ENCODE results near the gene ATP8B4. TPM values are rescaled to one million over a fixed set of nuclear protein-coding genes. Genes with fewer than 3 reads are reported as not detected.
A peak's percentile ranks its signal among the peaks of the same experiment; 100 is the strongest.

Gene ATP8B4
- polyA plus RNA-seq, 1 of the 3 experiments (the other 2 are of a cell fraction): 0.03 TPM

DNA sequence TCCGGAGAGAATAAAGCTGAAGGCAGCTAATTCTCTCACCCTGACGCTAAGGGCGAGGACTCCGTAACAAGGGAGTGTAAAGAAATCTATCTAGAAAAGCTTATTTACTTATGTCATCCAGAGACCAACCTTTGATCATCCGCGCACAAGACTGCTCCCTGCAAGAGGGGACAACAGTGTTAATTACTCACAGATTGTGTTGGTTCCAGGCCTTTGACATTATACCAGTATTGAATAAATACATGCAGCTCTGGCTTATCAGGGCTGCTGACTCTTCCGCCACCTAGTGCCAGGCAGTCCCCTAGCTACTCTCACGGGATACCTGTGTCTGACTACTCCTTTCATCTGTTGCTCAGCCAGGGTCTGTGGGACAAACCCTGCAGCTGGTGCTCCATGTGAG is 286.5 kb downstream of the ATP8B4 start:
- WGBS (ENCODE audit: low lambda C conversion rate): 70% methylated on average over 8 of the region's 8 CpGs
- POLR2A ChIA-PET: no interaction called here

GRCh38 chr15:49831206-49831965 is 287.6 kb downstream of the ATP8B4 start:
- H3K9me2 ChIP-seq: no peaks in the 10 kb centered on the region
- no peaks in the 10 kb centered on the region for H3K36me3 ChIP-seq (replicated peaks in 1 of 2; ENCODE audit: control insufficient read depth in 1 of 2, insufficient read depth in 2 of 2, low read length in 1 of 2)
- no peaks in the 10 kb centered on the region for H3F3A ChIP-seq (replicated peaks; ENCODE audit: insufficient read depth)
- no peak overlapping the region for H3K4me2 ChIP-seq
- no peak overlapping the region for H3K4me3 ChIP-seq (ENCODE audit: low read depth in 2 of 2, low read length in 1 of 2)
- CTCF ChIA-PET: interaction anchor here (1.3 to 2.0 kb wide), 2 partner anchors 172 to 596 kb away, joined by 3 to 10 read pairs; no protein-coding TSS in a partner anchor
- H3K9ac ChIP-seq: no peak overlapping the region
- POLR2A ChIA-PET: no interaction called here
- DNase-seq: no peak
- no peaks in the 10 kb centered on the region; a peak in 1 of 4 replicates for H3K4me1 ChIP-seq (ENCODE audit: control insufficient read depth in 1 of 2, insufficient read depth in 2 of 2, low read depth in 1 of 2, low read length in 1 of 2)
- no peaks in the 10 kb centered on the region for H3K9me3 ChIP-seq
- WGBS (ENCODE audit: low lambda C conversion rate): 3% methylated on average over 5 of the region's 5 CpGs
- H4K20me1 ChIP-seq (ENCODE audit: insufficient read depth): no peaks in the 10 kb centered on the region
- no peak overlapping the region for H3K27ac ChIP-seq (ENCODE audit: low read depth in 2 of 2, low read length in 1 of 2)
- no peaks in the 10 kb centered on the region for H3K79me2 ChIP-seq (ENCODE audit: insufficient read depth)
- H2AFZ ChIP-seq (ENCODE audit: low read depth): no peak overlapping the region
- H3K27me3 ChIP-seq (ENCODE audit: insufficient read depth): no peaks in the 10 kb centered on the region
- TF ChIP-seq SMC3 (IDR thresholded peaks at IDR 0.05; ENCODE audit: low read depth, low read length) (no peak), MXI1 (IDR thresholded peaks at IDR 0.05; ENCODE audit: low read depth, low read length) (no peak), GATA2 (CRISPR knock-in tag; IDR thresholded peaks at IDR 0.05) (no peak), MEF2A (IDR thresholded peaks at IDR 0.05; ENCODE audit: borderline replicate concordance, low read depth) (no peak), FOXM1 (IDR thresholded peaks at IDR 0.05; ENCODE audit: low read depth) (no peak), RAD21 (IDR thresholded peaks at IDR 0.05; ENCODE audit: low read length) (no peak), CHD2 (IDR thresholded peaks at IDR 0.05; ENCODE audit: low read length, partially characterized antibody) (no peak), EZH2phosphoT487 (IDR thresholded peaks at IDR 0.05; ENCODE audit: borderline replicate concordance, low read depth) (no peak), FOXJ3 (CRISPR knock-in tag; IDR thresholded peaks at IDR 0.05) (no peak), POLR2AphosphoS5 (IDR thresholded peaks at IDR 0.05; ENCODE audit: low read depth, low read length) (no peak), NFIC (IDR thresholded peaks at IDR 0.05; ENCODE audit: borderline replicate concordance) (no peak), ELF1 (IDR thresholded peaks at IDR 0.05) (no peak), RFX5 (IDR thresholded peaks at IDR 0.05; ENCODE audit: low read length) (no peak)
- TF ChIP-seq, protein P1, sequence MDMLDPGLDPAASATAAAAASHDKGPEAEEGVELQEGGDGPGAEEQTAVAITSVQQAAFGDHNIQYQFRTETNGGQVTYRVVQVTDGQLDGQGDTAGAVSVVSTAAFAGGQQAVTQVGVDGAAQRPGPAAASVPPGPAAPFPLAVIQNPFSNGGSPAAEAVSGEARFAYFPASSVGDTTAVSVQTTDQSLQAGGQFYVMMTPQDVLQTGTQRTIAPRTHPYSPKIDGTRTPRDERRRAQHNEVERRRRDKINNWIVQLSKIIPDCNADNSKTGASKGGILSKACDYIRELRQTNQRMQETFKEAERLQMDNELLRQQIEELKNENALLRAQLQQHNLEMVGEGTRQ (IDR thresholded peaks at IDR 0.05; ENCODE audit: borderline replicate concordance, low read depth, low read length): no peak
- TF ChIP-seq, protein P2, sequence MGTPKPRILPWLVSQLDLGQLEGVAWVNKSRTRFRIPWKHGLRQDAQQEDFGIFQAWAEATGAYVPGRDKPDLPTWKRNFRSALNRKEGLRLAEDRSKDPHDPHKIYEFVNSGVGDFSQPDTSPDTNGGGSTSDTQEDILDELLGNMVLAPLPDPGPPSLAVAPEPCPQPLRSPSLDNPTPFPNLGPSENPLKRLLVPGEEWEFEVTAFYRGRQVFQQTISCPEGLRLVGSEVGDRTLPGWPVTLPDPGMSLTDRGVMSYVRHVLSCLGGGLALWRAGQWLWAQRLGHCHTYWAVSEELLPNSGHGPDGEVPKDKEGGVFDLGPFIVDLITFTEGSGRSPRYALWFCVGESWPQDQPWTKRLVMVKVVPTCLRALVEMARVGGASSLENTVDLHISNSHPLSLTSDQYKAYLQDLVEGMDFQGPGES (IDR thresholded peaks at IDR 0.05; ENCODE audit: low read depth, low read length): no peak

More for the DNA sequence above, 286.5 kb downstream of the ATP8B4 start:
- Histone ChIP-seq H3K4me2 (no peak overlapping the region), H3K36me3 (replicated peaks in 1 of 2; ENCODE audit: control insufficient read depth in 1 of 2, insufficient read depth in 2 of 2, low read length in 1 of 2) (no peaks in the 10 kb centered on the region), H3K4me3 (ENCODE audit: low read depth in 2 of 2, low read length in 1 of 2) (no peak overlapping the region), H3K79me2 (ENCODE audit: insufficient read depth) (no peaks in the 10 kb centered on the region), H3K9ac (no peak overlapping the region), H2AFZ (ENCODE audit: low read depth) (no peak overlapping the region), H3F3A (replicated peaks; ENCODE audit: insufficient read depth) (no peaks in the 10 kb centered on the region), H3K9me2 (no peaks in the 10 kb centered on the region), H3K9me3 (no peaks in the 10 kb centered on the region), H3K27me3 (ENCODE audit: insufficient read depth) (no peaks in the 10 kb centered on the region), H3K4me1 (ENCODE audit: control insufficient read depth in 1 of 2, insufficient read depth in 2 of 2, low read depth in 1 of 2, low read length in 1 of 2) (no peaks in the 10 kb centered on the region; a peak in 1 of 4 replicates), H4K20me1 (ENCODE audit: insufficient read depth) (no peaks in the 10 kb centered on the region), H3K27ac (ENCODE audit: low read depth in 2 of 2, low read length in 1 of 2) (no peak overlapping the region)
- TF ChIP-seq SMC3 (IDR thresholded peaks at IDR 0.05; ENCODE audit: low read depth, low read length) (peak; percentile 43; the same call in 1 of the 2 replicates), RAD21 (IDR thresholded peaks at IDR 0.05; ENCODE audit: low read length) (peak; percentile 68), RCOR1 (IDR thresholded peaks at IDR 0.05; ENCODE audit: low read length) (no peak)
- CTCF ChIA-PET: interaction anchor here (1.1 to 2.0 kb wide), 6 partner anchors 13 to 597 kb away, joined by 3 to 10 read pairs (median 4); no protein-coding TSS in a partner anchor
- peak; percentile 5 for DNase-seq

Measured in SK-N-SH (cell line).